A673 (cell line): ENCODE data around the gene DAB1. TPM values are rescaled to one million over a fixed set of nuclear protein-coding genes. Genes with fewer than 3 reads are reported as not detected.

ENCODE experiments used
- BruUV-seq: library from RNA; stranded (reverse); fragments of 400-500 nt; replicated peaks from 2 replicates; lab custom pipeline; 2021; lab: Mats Ljungman, UMichigan
- CTCF ChIA-PET: fragments of 300-600 bp; sonication (Branson Sonifier 250); formaldehyde crosslinking; loops from one replicate; lab custom pipeline; 2022; ENCODE audit warnings: antibody characterized with exemption; lab: Charles Lee
- POLR2A ChIA-PET: fragments of 300-600 bp; sonication (Branson Sonifier 250); formaldehyde crosslinking; loops from one replicate; lab custom pipeline; 2022; ENCODE audit warnings: antibody characterized with exemption; ENCODE audit not compliant: low non-redundant PET; lab: Charles Lee
- DNase-seq: peaks from one replicate; pipeline ENCODE4 v3.0.0-alpha.2; 2015; ENCODE audit warnings: low spot score
- H3K27ac ChIP-seq: fragments of 200-600 bp; sonication (generic); 2 replicates; pipeline ENCODE4 v1.5.1; 2016; ENCODE audit warnings: mixed run types, low read depth, mild to moderate bottlenecking, mixed read lengths, antibody characterized with exemption, low read length; ENCODE audit not compliant: poor library complexity, severe bottlenecking
- H3K27me3 ChIP-seq: fragments of 200-600 bp; sonication (generic); replicated peaks from 2 replicates; pipeline ENCODE4 v1.6.1; 2017; ENCODE audit warnings: mixed run types, low read depth, mild to moderate bottlenecking, mixed read lengths, antibody characterized with exemption, low read length; ENCODE audit not compliant: insufficient read depth, poor library complexity
- H3K36me3 ChIP-seq: fragments of 200-600 bp; sonication (generic); 2 replicates; pipeline ENCODE4 v1.6.1; 2016; ENCODE audit warnings: mixed run types, mild to moderate bottlenecking, mixed read lengths, antibody characterized with exemption, low read length; ENCODE audit not compliant: insufficient read depth, poor library complexity, severe bottlenecking
- H3K4me1 ChIP-seq: fragments of 200-600 bp; sonication (generic); 2 replicates; pipeline ENCODE4 v1.6.1; 2017; ENCODE audit warnings: mixed run types, mild to moderate bottlenecking, mixed read lengths, antibody characterized with exemption, low read length; ENCODE audit not compliant: insufficient read depth, poor library complexity, severe bottlenecking
- H3K4me3 ChIP-seq: fragments of 200-600 bp; sonication (generic); 2 replicates; pipeline ENCODE4 v1.5.1; 2016; ENCODE audit warnings: low read depth, mixed run types, mild to moderate bottlenecking, mixed read lengths, low read length; ENCODE audit not compliant: poor library complexity, severe bottlenecking
- H3K9me3 ChIP-seq: fragments of 200-600 bp; sonication (generic); 2 replicates; pipeline ENCODE4 v1.6.1; 2016; ENCODE audit warnings: mixed run types, low read depth, mild to moderate bottlenecking, mixed read lengths, antibody characterized with exemption, low read length; ENCODE audit not compliant: poor library complexity, severe bottlenecking
- CTCF ChIP-seq: fragments of 300-800, 200-600 bp; sonication (generic); conservative IDR thresholded peaks from 2 replicates; pipeline ENCODE4 v1.5.1; 2017; ENCODE audit warnings: low read depth, mild to moderate bottlenecking, antibody characterized with exemption, low read length, moderate library complexity, mixed read lengths
- EZH2 ChIP-seq: fragments of 200-600 bp; sonication (generic); IDR thresholded peaks from 2 replicates; pipeline ENCODE4 v1.6.1; 2017; ENCODE audit warnings: borderline replicate concordance, low read depth, mild to moderate bottlenecking, mixed read lengths, antibody characterized with exemption, low read length; ENCODE audit not compliant: poor library complexity, severe bottlenecking
- intact Hi-C: fragments of 100-400 bp; cut with micrococcal nuclease; formaldehyde crosslinking; loops from one replicate; pipeline ENCODE4 v1.10.0; 2022; ENCODE audit not compliant: unreplicated experiment
- total RNA-seq: library from RNA; stranded (reverse); gene quantifications from 2 replicates; pipeline ENCODE4 v1.2.3, GENCODE V29; 2021

Gene DAB1
- total RNA-seq, 1 experiment from 2014 or later: 112 TPM

- no peak for TF ChIP-seq EZH2
- no peak for TF ChIP-seq CTCF
- Histone ChIP-seq H3K27ac (no peak overlapping the region), H3K27me3 (no peaks in the 10 kb centered on the region), H3K9me3 (no peaks in the 10 kb centered on the region), H3K4me3 (no peak overlapping the region), H3K4me1 (peaks cover 7% of the 10 kb centered on the region), H3K36me3 (no peaks in the 10 kb centered on the region)
- no TSS peak for BruUV-seq
- CTCF ChIA-PET: no interaction called here
- no peak for DNase-seq
- POLR2A ChIA-PET: no interaction called here
- intact Hi-C loops: no loop called here
Observed at GRCh38 chr1:57172040-57172439, 251.8 kb downstream of the DAB1 start.

- no peaks in the 10 kb centered on the region for H3K36me3 ChIP-seq
- no peaks in the 10 kb centered on the region for H3K9me3 ChIP-seq
- DNase-seq: no peak
- no peaks in the 10 kb centered on the region for H3K27me3 ChIP-seq
- CTCF ChIA-PET: no interaction called here
- no peak overlapping the region for H3K4me3 ChIP-seq
- peaks cover 6% of the 10 kb centered on the region for H3K4me1 ChIP-seq
- no peak for TF ChIP-seq EZH2
- TF ChIP-seq CTCF: no peak
- intact Hi-C loops: loop anchor here (5.0 kb wide), 1 partner anchor 374 kb away; no protein-coding TSS in a partner anchor
- POLR2A ChIA-PET: no interaction called here
- no TSS peak for BruUV-seq
- no peak overlapping the region for H3K27ac ChIP-seq
Observed at GRCh38 chr1:57167997-57168396, 255.9 kb downstream of the DAB1 start.

GRCh38 chr1:57165546-57165945 is 258.3 kb downstream of the DAB1 start:
- H3K27ac ChIP-seq: no peak overlapping the region
- intact Hi-C loops: loop anchor here (5.0 kb wide), 1 partner anchor 377 kb away; no protein-coding TSS in a partner anchor
- no peak for DNase-seq
- no TSS peak for BruUV-seq
- ChIA-PET CTCF (no interaction called here), POLR2A (no interaction called here)
- H3K9me3 ChIP-seq: no peaks in the 10 kb centered on the region
- H3K4me3 ChIP-seq: no peak overlapping the region
- no peaks in the 10 kb centered on the region for H3K27me3 ChIP-seq
- H3K36me3 ChIP-seq: no peaks in the 10 kb centered on the region
- TF ChIP-seq CTCF: no peak
- no peak for TF ChIP-seq EZH2
- peaks cover 6% of the 10 kb centered on the region for H3K4me1 ChIP-seq
